NCI-H146 (cell line): ENCODE measurements around the gene ABCC8.

Experiments
- DNase-seq: peaks from one replicate; lab custom pipeline; 2025; lab: John Stamatoyannopoulos, UW

ABCC8 gene

GRCh38 chr11:17351172-17351509, 125.5 kb downstream of the ABCC8 start:
- no peak for DNase-seq

- no peak for DNase-seq
These were observed 126.0 kb downstream of the ABCC8 start for GRCh38 chr11:17350455-17351171.

DNA sequence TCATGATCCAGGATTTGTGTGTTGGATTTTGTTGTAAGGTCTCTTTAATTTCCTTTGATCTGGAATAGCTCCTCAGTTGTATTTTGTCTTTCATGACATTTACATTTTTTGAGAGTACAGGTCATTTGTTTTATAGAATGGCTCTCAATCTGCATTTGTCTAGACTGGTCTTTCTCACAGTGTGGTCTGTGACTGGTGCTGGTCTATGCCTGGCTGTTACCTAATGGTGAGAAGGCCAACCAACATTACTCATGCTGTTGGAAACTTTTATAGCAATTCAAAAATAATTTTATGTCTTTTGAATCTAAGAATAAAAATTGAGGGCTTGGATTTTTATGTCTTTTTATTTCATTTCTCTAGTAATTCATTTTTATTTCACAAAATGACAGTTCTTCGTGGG, 129.0 kb downstream of the ABCC8 start:
- DNase-seq = no peak

DNA sequence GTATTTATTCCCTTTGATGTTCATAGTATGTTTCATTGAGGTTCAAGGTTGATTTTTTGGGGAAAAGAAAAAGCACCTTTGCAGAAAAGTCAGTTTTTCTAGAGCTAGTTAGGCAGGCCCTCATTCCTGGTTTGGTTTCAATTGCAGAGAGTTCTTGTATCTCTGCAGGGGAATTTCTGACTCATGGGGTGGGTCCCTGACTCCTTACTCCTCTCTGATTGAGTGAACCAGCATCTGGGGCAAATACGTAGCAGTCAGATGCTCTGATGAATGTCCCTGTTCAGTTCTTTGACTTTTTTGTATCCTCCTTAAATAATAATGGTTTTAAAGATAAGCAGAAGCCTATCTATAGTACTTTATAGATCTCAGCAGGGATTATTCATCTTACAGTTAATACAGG, 132.7 kb downstream of the ABCC8 start:
- DNase-seq = no peak

DNA sequence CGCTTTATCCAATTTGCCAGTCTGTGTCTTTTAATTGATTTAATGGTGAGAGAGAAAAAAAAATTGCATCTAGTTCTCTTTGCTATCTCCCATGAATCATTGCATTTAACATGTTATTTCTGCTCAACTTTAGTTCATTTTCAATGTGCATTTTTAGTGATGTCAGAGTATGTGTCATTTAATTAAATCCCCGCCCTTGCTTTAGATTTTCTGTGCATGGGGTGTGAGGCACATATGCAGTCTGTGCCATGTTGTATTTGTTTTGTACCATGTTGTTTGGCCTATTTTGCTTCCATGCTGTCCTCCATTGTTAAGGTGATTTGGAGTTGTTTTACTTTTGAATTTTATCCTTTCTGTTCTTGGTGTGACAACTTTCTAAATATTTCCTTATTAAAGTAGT, 133.4 kb downstream of the ABCC8 start:
- no peak for DNase-seq
